Measurements from ENCODE around the gene ACTL7A. TPM values are rescaled to one million over a fixed set of nuclear protein-coding genes. Genes with fewer than 3 reads are reported as not detected.

Gene ACTL7A
- total and polyA plus RNA-seq, 2 of the 13 experiments (the other 11 are each of a cell fraction or from before 2014, with no cell fraction given), result not detected

GRCh38 chr9:108831496-108832178 lies 30.4 kb upstream of the ACTL7A start:
- DNase-seq (ENCODE audit: low spot score) (no peak), ATAC-seq (no peak), FAIRE-seq (no peak)
- Histone ChIP-seq H3K4me1 (ENCODE audit: insufficient read depth, low read length) (peaks cover 24% of the 10 kb centered on the region), H3K27ac (ENCODE audit: extremely low read length, insufficient read depth, low read length) (no peak overlapping the region), H3K79me2 (ENCODE audit: insufficient read depth, low read length) (no peaks in the 10 kb centered on the region), H3K36me3 (replicated peaks in 1 of 2; ENCODE audit: control insufficient read depth in 1 of 2, insufficient read depth in 2 of 2, low read length in 2 of 2) (no peaks in the 10 kb centered on the region), H3K4me3 (replicated peaks in 1 of 3; ENCODE audit: insufficient read depth in 1 of 3, low read depth in 2 of 3, low read length in 3 of 3) (no peak overlapping the region), H3K9ac (ENCODE audit: insufficient read depth, low read depth, low read length) (no peak overlapping the region), H3K4me2 (ENCODE audit: low read depth, low read length) (no peak overlapping the region), H2AFZ (ENCODE audit: low read length) (no peak overlapping the region), H4K20me1 (ENCODE audit: insufficient read depth, low read length) (no peaks in the 10 kb centered on the region), H3K9me3 (ENCODE audit: low read length) (no peaks in the 10 kb centered on the region), H3K27me3 (ENCODE audit: control insufficient read depth in 1 of 2, insufficient read depth in 2 of 2, low read length in 2 of 2) (no peaks in the 10 kb centered on the region)
- BruUV-seq (replicated peaks), result no TSS peak
- POLR2A ChIA-PET, result no interaction called here
- TF ChIP-seq ATF5 (CRISPR knock-in tag; IDR thresholded peaks at IDR 0.05; ENCODE audit: low read depth), result no peak
- no peak for TF ChIP-seq TFAP4 (IDR thresholded peaks at IDR 0.05; ENCODE audit: borderline replicate concordance, low read depth)
- TF ChIP-seq SCMH1 (CRISPR knock-in tag; IDR thresholded peaks at IDR 0.05; ENCODE audit: borderline replicate concordance), result no peak
- no peak for TF ChIP-seq FOXO4 (CRISPR knock-in tag; conservative IDR thresholded peaks at IDR 0.05)
- TF ChIP-seq HMGXB3 (CRISPR knock-in tag; IDR thresholded peaks at IDR 0.05; ENCODE audit: borderline replicate concordance), result no peak
- no peak for TF ChIP-seq ZBTB42 (CRISPR knock-in tag; IDR thresholded peaks at IDR 0.05)
- TF ChIP-seq ZNF569 (CRISPR knock-in tag; IDR thresholded peaks at IDR 0.05; ENCODE audit: borderline replicate concordance), result no peak
- no peak for TF ChIP-seq ZNF44 (CRISPR knock-in tag; IDR thresholded peaks at IDR 0.05)
- in situ Hi-C loops (cut with HindIII; ENCODE audit: extremely low pct_ligation_motif_present, low pct_unique_long_range_greater_than_20kb) (no loop called here), intact Hi-C loops (cut with micrococcal nuclease; ENCODE audit: unreplicated experiment) (no loop called here)
- CTCF ChIA-PET (ENCODE audit: low intra/inter-chr PET ratio, low total read pairs), result no interaction called here
- WGBS (ENCODE audit: low lambda C conversion rate), result 55% methylated on average over 1 of the region's 1 CpG

Measured in HepG2 (cell line).